HG03442 (cell line): ENCODE measurements around the gene DRC7.

Experiments
- ATAC-seq: cut with Tn5 transposase; IDR thresholded peaks from one replicate; pipeline ENCODE4 v1.9.1; 2021; ENCODE audit warnings: mild to moderate bottlenecking, moderate library complexity; ENCODE audit not compliant: unreplicated experiment

DRC7 gene, protein sequence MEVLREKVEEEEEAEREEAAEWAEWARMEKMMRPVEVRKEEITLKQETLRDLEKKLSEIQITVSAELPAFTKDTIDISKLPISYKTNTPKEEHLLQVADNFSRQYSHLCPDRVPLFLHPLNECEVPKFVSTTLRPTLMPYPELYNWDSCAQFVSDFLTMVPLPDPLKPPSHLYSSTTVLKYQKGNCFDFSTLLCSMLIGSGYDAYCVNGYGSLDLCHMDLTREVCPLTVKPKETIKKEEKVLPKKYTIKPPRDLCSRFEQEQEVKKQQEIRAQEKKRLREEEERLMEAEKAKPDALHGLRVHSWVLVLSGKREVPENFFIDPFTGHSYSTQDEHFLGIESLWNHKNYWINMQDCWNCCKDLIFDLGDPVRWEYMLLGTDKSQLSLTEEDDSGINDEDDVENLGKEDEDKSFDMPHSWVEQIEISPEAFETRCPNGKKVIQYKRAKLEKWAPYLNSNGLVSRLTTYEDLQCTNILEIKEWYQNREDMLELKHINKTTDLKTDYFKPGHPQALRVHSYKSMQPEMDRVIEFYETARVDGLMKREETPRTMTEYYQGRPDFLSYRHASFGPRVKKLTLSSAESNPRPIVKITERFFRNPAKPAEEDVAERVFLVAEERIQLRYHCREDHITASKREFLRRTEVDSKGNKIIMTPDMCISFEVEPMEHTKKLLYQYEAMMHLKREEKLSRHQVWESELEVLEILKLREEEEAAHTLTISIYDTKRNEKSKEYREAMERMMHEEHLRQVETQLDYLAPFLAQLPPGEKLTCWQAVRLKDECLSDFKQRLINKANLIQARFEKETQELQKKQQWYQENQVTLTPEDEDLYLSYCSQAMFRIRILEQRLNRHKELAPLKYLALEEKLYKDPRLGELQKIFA

GRCh38 chr16:57694725-57695679 lies at the start of gene DRC7:
DRC7 (plus strand) TSS chr16:57694806; CDS start chr16:57697950, 3,144 bp downstream.
- no peak for ATAC-seq

DNA sequence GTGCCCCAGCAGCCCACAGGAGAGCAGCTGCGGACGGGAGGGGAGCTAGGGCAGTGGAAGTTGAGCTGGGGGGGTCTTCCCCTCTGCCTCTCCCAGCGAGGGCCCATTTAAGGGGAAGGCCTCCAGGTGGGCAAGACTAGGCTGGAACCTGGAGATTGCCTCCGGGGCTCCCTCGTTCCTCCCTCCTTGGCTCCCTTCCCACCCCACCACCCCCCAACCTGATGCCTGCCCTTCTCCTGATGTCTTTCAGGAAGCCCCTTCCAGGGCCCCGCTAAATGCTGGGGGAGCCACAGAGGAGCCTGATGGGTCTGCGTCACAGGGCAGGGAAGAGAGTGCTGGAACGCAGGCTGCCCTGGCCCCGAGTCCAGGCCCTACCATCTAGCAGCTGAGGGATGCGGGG lies 49.4 kb upstream of the DRC7 start:
- no peak for ATAC-seq

DNA sequence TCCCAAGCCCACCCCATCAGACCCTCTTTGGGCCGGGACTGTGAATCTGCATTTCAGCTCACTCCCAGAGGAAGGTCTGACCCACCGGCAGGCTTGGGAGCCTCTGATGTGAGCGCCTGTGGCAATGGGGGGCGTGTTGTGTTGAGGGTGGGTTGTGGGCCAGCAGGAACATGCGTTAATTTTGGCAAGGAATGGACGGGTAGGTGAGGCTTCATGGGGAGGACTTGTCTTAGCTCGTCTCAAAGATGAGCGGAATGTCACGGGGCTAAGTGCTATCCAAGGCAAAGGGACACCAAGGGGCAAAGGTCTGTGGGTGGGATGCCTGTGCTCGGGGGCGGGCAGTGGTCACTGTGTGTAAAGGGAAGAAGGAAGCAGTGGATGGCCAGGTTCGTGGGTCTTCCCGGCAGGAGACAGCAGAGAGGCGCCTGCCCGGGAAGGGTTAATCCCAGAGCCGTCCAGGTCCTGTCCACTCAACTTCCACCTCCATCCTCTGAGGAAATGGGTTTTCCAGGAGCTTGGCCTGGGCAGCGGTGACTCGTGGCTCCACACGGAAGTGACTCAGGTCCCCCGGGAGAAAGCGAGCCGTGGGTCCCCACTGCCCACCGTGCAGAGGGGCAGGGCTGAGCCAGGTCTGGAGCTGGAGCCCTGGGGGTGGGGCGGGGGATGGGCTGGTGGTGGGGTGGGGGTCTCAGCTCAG lies 48.8 kb upstream of the DRC7 start:
- no peak for ATAC-seq

- no peak for ATAC-seq
Observed at GRCh38 chr16:57646388-57647039, 48.1 kb upstream of the DRC7 start.

- no peak for ATAC-seq
Observed at GRCh38 chr16:57647136-57647875, 47.3 kb upstream of the DRC7 start.

DNA sequence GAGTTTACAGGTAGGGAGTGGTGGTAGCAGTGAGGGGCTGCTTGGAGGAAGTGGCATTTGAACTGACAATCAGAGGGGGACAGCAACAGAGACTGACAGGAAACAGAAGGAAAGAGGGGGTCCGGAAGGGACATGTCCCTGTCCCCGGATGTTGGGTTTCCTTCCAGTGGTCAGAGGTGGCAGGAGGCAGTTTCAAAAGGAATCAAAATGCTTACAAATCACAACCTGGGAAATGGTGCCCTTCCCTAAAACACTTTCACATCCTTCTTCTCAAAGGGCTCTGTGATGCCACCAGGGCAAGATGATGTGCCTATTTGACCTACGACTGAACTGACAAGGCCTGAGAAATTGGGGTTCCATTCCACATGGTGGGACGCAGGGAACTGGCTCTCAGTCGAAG lies 46.5 kb upstream of the DRC7 start:
- ATAC-seq: no peak

DNA sequence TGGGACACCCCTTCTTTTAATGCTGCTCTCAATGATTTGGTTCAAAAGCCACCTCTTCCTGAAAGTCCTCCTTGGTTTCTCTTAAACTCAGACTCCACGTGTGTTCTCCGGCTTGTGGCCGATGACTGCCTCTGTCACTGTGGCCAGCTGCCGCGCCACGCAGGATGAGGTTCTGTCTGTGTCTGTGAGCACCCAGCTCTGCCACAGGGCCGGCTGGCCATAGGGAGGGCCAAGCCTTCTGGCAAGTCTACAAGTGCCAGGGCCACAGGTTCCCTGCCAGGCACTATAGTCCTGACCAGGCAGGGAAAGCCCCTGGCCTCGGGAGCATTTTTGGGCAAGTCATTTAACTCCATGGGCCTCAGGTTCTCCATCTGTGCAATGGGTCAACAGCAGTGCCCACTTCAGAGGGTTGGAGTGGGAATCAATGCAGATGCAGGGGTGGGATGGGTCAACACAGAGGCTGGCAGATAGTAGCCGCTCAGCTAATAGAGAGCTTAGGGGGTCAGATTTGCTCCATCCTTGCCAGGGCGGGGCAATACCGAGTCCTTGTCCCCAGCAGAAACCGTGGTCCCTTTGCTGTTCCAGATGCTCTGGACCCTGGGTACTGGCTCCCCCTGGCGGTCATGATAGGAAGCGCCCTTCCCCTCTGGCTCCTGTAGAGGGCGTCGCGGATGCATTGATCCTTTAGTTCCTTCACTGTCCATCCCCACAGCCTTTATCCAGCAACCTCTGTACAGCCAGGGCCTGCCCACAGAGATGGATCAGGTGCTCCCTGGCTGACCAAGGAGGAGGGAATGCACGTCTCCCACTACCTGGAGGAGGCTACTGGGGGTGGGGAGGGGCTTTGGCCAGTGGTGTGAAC lies 45.8 kb upstream of the DRC7 start:
- peak; percentile 60 for ATAC-seq

GRCh38 chr16:57649443-57649751 lies 45.2 kb upstream of the DRC7 start:
- no peak for ATAC-seq

DNA sequence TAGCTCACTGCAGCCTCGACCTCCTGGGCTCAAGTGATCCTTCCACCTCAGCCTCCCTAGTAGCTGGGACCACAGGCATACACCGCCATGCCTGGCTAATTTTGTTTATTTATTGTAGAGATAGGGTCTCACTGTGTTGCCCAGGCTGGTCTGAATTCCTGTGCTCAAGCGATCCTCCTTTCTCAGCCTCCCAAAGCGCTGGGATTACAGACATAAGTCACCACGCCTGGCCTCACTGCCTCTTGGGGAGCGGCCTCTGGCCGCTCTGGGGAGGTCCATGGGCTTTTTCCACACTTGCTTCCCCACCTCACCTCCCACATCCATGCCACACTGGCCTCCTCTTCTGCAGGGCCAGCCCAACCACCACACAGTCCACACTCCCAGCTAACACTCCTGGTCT lies 44.8 kb upstream of the DRC7 start:
- ATAC-seq: no peak

GRCh38 chr16:57651344-57652333 lies 43.0 kb upstream of the DRC7 start:
- no peak for ATAC-seq

DNA sequence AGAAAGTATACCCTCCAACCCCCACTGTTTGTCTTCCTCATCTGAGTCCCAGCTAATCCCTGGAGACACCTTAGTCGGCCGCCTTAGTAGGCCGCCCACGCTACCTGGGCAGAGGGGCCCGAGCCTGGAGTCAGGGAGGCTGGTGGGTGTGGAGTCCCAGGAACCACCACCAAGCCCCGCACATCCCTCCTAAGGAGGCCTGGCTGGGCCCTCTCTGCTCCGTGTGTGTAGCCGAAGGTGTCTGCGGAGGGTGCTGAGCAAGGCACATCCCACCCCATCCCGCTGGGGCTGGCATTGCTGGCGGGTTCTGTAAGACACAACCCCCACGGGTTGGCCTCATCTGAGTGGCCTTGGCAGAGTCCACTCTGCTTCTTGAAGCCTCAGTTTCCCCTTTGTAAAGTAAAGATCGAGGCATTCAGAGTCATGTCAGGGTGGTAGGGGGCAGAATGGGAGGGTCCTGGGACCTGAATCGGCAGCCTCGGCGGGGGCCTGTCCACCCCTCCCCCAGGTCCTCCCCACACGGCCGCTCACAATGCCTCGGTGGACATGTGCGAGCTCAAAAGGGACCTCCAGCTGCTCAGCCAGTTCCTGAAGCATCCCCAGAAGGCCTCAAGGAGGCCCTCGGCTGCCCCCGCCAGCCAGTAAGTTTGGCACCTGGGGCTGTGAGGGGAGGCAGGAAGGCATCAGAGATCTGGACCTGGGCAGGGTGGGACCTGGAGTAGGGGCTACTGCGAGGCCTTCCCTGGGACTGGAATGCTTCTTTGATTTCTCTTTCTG lies 41.7 kb upstream of the DRC7 start:
- ATAC-seq: no peak

DNA sequence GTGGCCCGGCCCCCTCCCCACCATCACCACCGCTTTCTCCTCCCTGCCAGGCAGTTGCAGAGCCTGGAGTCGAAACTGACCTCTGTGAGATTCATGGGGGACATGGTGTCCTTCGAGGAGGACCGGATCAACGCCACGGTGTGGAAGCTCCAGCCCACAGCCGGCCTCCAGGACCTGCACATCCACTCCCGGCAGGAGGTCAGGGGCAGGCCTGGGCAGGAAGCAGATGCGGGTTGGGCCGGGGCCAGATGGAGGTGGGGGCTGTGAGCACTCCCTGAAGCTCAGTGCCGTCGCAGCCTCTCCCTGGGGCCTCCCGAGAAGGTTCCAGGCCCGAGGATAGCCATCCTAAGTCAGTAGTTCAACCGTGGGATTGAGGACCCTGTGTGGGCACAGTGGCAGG lies 40.7 kb upstream of the DRC7 start:
- no peak for ATAC-seq

DNA sequence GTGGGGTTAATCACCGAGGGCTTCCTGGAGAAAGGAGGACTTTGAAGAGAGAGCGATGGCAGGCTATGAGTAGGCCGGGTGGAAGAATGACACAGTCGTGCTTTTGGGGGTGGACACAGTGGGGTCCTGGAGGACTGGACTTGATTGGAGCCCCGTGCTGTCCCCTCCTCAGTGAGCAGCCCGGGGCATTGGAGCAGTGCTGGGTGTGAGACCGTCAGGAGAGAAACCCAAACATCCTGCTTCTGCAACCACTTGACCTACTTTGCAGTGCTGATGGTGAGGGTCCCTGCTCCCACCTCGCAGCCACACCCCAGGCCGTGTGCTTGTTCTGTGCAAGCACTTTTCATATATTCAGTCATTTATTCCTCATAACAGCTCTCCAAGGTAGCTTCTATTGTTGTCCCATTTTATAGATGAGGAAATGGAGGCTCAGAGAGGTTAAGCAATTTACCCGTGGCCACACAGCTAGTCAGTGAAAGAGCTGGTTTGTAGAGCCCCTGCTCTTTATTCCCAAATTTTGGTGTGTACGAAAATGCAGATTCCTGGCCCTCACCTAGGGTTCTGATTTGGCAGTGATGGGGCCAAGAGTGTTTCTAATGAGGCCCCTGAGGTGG lies 38.2 kb upstream of the DRC7 start:
- no peak for ATAC-seq

DNA sequence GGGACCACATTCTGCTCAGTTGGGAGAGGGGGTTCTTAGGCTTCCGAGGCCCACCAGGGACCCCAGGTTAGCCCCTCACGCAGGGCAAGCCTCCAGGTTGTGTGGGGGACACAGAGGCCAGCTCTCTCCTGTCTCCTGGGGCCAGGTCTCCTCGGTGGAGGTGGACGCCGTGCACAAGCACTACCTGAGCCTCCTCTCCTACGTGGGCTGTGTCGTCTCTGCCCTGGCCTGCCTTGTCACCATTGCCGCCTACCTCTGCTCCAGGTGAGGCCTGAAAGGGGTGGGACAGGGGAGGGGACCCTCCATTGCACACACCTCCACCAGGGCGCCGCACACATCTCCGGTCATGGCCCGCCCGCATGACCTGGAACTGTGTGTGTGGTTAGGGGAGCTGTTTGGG lies 37.4 kb upstream of the DRC7 start:
- no peak for ATAC-seq

DNA sequence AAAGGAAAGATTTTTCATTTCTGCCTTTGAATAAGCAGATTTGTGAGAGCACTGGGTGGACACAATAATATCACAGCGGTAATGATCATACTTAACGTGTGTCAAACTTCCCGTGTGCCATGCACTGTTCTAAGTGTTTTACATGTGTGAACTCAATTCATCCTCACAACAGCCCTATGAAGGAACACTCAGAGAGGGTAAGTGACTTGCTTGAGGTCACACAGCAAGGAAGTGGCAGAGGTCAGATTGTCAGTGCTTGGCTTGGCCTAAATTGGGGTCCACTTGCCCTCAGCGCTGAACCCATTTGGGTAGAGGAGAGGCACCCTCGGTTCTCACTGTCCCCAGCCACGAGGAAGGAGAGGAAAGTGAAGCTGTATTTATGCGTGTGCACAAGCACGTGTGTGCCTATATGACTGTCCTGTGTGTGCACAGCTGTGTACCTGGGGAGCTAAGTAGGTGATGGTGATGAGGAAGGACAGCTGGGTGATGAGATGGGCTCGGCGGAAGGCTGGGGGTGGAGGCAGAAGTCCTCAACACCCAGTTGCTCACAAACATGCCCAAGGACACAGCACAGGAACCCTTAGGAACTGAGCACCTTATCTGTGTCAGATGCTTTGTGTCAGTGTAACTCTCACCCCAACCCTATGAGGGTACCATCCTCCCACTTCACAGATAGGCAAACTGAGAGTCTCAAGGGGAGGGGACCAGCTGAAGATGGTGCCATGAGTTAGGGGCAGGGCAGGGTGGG lies 36.3 kb upstream of the DRC7 start:
- no peak for ATAC-seq
